CD8-positive, alpha-beta memory T cell (primary cell): ENCODE data around the gene LPP. TPM values are rescaled to one million over a fixed set of nuclear protein-coding genes. Genes with fewer than 3 reads are reported as not detected.
A peak's percentile ranks its signal among the peaks of the same experiment; 100 is the strongest.

Experiments used
- CTCF ChIA-PET: fragments of 350-600 bp; sonication (Branson Sonifier 250); formaldehyde crosslinking; loops from one replicate; lab custom pipeline; 2021; ENCODE audit warnings: antibody characterized with exemption; lab: Charles Lee
- POLR2A ChIA-PET: fragments of 350-600 bp; sonication (Branson Sonifier 250); formaldehyde crosslinking; loops from one replicate; lab custom pipeline; 2021; ENCODE audit warnings: antibody characterized with exemption; lab: Charles Lee
- DNase-seq, 5 donors: peaks; one replicate each; pipeline versions ENCODE4 v3.0.0 to v3.0.0-alpha.2; 2020 to 2022; ENCODE audit warnings: mixed read lengths in 1 of 5
- H3K27ac ChIP-seq: one replicate; pipeline ENCODE4 v1.7.0; 2013; ENCODE audit warnings: low read depth, mild to moderate bottlenecking, low read length, moderate library complexity
- H3K27me3 ChIP-seq: 2 replicates; pipeline ENCODE4 v1.7.0; 2013; ENCODE audit warnings: low read length, mild to moderate bottlenecking; ENCODE audit not compliant: insufficient read depth, poor library complexity, severe bottlenecking
- H3K36me3 ChIP-seq: 2 replicates; pipeline ENCODE4 v1.7.0; 2013; ENCODE audit warnings: mild to moderate bottlenecking, low read length, moderate library complexity; ENCODE audit not compliant: insufficient read depth
- H3K4me1 ChIP-seq: 2 replicates; pipeline ENCODE4 v1.7.0; 2013; ENCODE audit warnings: mild to moderate bottlenecking, low read length, moderate library complexity; ENCODE audit not compliant: insufficient read depth
- H3K4me3 ChIP-seq: 2 replicates; pipeline ENCODE4 v1.7.0; 2013; ENCODE audit warnings: mild to moderate bottlenecking, low read length
- H3K9me3 ChIP-seq: 2 replicates; pipeline ENCODE4 v1.7.0; 2013; ENCODE audit warnings: mild to moderate bottlenecking, low read length
- H3K27ac Mint-ChIP-seq, 8 donors: one replicate each; pipeline ENCODE4 v1.8.0; 2020 to 2021; ENCODE audit warnings: mixed read lengths in 8 of 8, mild to moderate bottlenecking in 6 of 8, inconsistent platforms in 3 of 8, moderate library complexity in 3 of 8
- H3K27me3 Mint-ChIP-seq, 2 donors: one replicate each; pipeline ENCODE4 v1.8.0; 2020 to 2021; ENCODE audit warnings: mixed read lengths in 2 of 2, mild to moderate bottlenecking in 1 of 2, moderate library complexity in 1 of 2
- H3K36me3 Mint-ChIP-seq, 3 donors: one replicate each; pipeline ENCODE4 v1.8.0; 2020 to 2021; ENCODE audit warnings: mixed read lengths in 3 of 3, inconsistent platforms in 1 of 3, mild to moderate bottlenecking in 1 of 3
- H3K4me1 Mint-ChIP-seq, 3 donors: one replicate each; pipeline ENCODE4 v1.8.0; 2020 to 2021; ENCODE audit warnings: mixed read lengths in 3 of 3, inconsistent platforms in 1 of 3, mild to moderate bottlenecking in 1 of 3
- H3K4me3 Mint-ChIP-seq, 7 donors: one replicate each; pipeline ENCODE4 v1.8.0; 2020 to 2021; ENCODE audit warnings: mixed read lengths in 7 of 7, mild to moderate bottlenecking in 6 of 7, moderate library complexity in 4 of 7, inconsistent platforms in 2 of 7
- H3K9me3 Mint-ChIP-seq, 5 donors: one replicate each; pipeline ENCODE4 v1.8.0; 2020 to 2022; ENCODE audit warnings: mixed read lengths in 5 of 5, mild to moderate bottlenecking in 3 of 5, moderate library complexity in 2 of 5, inconsistent platforms in 1 of 5
- polyA plus RNA-seq: library from polyadenylated mRNA; unstranded; fragments of 300-500 nt; fragmentation: Illumina TruSeq; gene quantifications from one replicate; pipeline ENCODE4 v1.2.3, GENCODE V29; 2021
- total RNA-seq, 2 experiments: library from RNA; stranded (reverse); gene quantifications; one replicate each; pipeline ENCODE4 v1.2.3, GENCODE V29; 2021

Gene LPP
- total and polyA plus RNA-seq, 3 experiments from 2014 or later: 13.4 to 23.5 (median 18.0) TPM

DNA sequence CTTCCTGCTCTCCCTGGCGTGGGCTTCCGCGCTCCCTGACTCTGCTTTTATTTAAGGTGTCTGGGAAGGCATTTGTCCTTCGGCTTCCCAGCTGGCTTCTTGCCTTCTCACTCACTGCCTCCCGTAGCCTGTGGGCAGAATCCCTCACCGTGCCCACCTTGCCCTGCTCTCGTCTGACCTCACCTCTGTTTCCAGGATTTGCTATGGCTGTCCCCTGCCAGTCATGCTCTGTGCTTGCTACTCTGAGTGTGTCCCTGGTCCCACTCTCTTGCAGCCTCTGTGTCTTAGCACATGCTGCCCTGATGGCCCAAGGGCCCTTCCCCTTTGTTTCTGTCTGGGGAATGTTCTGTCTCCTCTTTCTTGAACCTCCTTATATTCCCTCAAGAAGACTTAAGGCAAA, 26.2 kb downstream of the LPP start:
- H3K4me3 Mint-ChIP-seq: no peak overlapping the region
- Histone ChIP-seq H3K9me3 (no peaks in the 10 kb centered on the region), H3K27ac (no peak overlapping the region), H3K36me3 (no peaks in the 10 kb centered on the region), H3K27me3 (no peaks in the 10 kb centered on the region), H3K4me1 (peaks cover 12% of the 10 kb centered on the region), H3K4me3 (no peak overlapping the region)
- H3K36me3 Mint-ChIP-seq: peaks cover 0 to 20% (median 14%) of the 10 kb centered on the region in 3 donors
- H3K4me1 Mint-ChIP-seq: peaks cover 40 to 56% (median 46%) of the 10 kb centered on the region in 3 donors
- ChIA-PET POLR2A (no interaction called here), CTCF (no interaction called here)
- H3K27me3 Mint-ChIP-seq: no peaks in the 10 kb centered on the region
- DNase-seq: no peak
- peak overlapping the region in 4 of 8 donors; percentile 4 to 73 (median 36) for H3K27ac Mint-ChIP-seq
- H3K9me3 Mint-ChIP-seq: no peaks in the 10 kb centered on the region

GRCh38 chr3:188183452-188183851, 29.5 kb downstream of the LPP start:
- Histone ChIP-seq H3K9me3 (no peaks in the 10 kb centered on the region), H3K4me1 (peaks cover 19% of the 10 kb centered on the region), H3K27ac (no peak overlapping the region), H3K36me3 (no peaks in the 10 kb centered on the region), H3K4me3 (no peak overlapping the region), H3K27me3 (no peaks in the 10 kb centered on the region)
- ChIA-PET CTCF (no interaction called here), POLR2A (no interaction called here)
- no peak overlapping the region for H3K4me3 Mint-ChIP-seq
- H3K9me3 Mint-ChIP-seq: no peaks in the 10 kb centered on the region
- peak overlapping the region in 2 of 8 donors; percentile 3 to 67 for H3K27ac Mint-ChIP-seq
- H3K4me1 Mint-ChIP-seq: peaks cover 36 to 56% (median 44%) of the 10 kb centered on the region in 3 donors
- no peak for DNase-seq
- peaks cover 0 to 17% (median 8%) of the 10 kb centered on the region in 3 donors for H3K36me3 Mint-ChIP-seq
- no peaks in the 10 kb centered on the region for H3K27me3 Mint-ChIP-seq

- no peaks in the 10 kb centered on the region for H3K9me3 ChIP-seq
- no peaks in the 10 kb centered on the region for H3K36me3 ChIP-seq
- H3K27ac ChIP-seq: no peak overlapping the region
- Mint-ChIP-seq H3K27ac (no peak overlapping the region), H3K4me1 (peaks cover 36 to 58% (median 45%) of the 10 kb centered on the region in 3 donors), H3K9me3 (no peaks in the 10 kb centered on the region), H3K27me3 (no peaks in the 10 kb centered on the region), H3K36me3 (peaks cover 0 to 14% (median 6%) of the 10 kb centered on the region in 3 donors), H3K4me3 (no peak overlapping the region)
- ChIA-PET CTCF (no interaction called here), POLR2A (no interaction called here)
- peaks cover 13% of the 10 kb centered on the region for H3K4me1 ChIP-seq
- no peak for DNase-seq
- H3K27me3 ChIP-seq: no peaks in the 10 kb centered on the region
- H3K4me3 ChIP-seq: no peak overlapping the region
Measured at GRCh38 chr3:188184160-188184559, 30.2 kb downstream of the LPP start.

DNA sequence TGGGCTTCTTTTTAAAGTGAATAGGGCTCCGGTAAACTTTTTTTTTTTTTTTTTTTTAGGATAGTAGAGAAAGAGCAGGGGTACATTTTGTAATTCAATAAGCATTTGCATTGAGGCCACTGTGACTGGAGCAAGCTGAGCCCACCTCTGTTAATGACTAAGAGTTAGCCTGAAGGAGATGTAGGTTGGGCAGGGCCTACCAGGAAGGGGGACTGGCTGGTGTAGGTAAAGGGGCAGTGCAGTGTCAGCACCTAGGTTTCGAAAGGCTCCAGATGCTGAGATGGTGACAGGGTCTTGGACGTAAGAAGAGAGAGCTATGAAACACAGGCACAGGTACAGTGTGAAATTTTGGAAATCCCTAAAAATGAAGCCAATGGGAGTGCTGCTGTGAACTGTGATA, 30.7 kb downstream of the LPP start:
- Histone ChIP-seq H3K27me3 (no peaks in the 10 kb centered on the region), H3K9me3 (no peaks in the 10 kb centered on the region), H3K4me1 (peaks cover 13% of the 10 kb centered on the region), H3K4me3 (no peak overlapping the region), H3K36me3 (no peaks in the 10 kb centered on the region), H3K27ac (no peak overlapping the region)
- ChIA-PET CTCF (no interaction called here), POLR2A (no interaction called here)
- Mint-ChIP-seq H3K27me3 (no peaks in the 10 kb centered on the region), H3K36me3 (peaks cover 0 to 12% (median 7%) of the 10 kb centered on the region in 3 donors), H3K4me3 (peak overlapping the region in 1 of 7 donors; percentile 67), H3K27ac (peak overlapping the region in 3 of 8 donors; percentile 37 to 87 (median 84)), H3K9me3 (no peaks in the 10 kb centered on the region), H3K4me1 (peaks cover 38 to 57% (median 45%) of the 10 kb centered on the region in 3 donors)
- no peak for DNase-seq

- no peak overlapping the region for H3K4me3 ChIP-seq
- H3K27ac ChIP-seq: no peak overlapping the region
- Mint-ChIP-seq H3K4me3 (no peak overlapping the region), H3K27ac (peak overlapping the region in 4 of 8 donors; percentile 5 to 40 (median 28)), H3K27me3 (no peaks in the 10 kb centered on the region), H3K4me1 (peaks cover 43 to 58% (median 47%) of the 10 kb centered on the region in 3 donors), H3K9me3 (no peaks in the 10 kb centered on the region), H3K36me3 (peaks cover 0 to 9% (median 8%) of the 10 kb centered on the region in 3 donors)
- H3K9me3 ChIP-seq: no peaks in the 10 kb centered on the region
- ChIA-PET CTCF (no interaction called here), POLR2A (no interaction called here)
- no peaks in the 10 kb centered on the region for H3K36me3 ChIP-seq
- H3K27me3 ChIP-seq: no peaks in the 10 kb centered on the region
- peaks cover 13% of the 10 kb centered on the region for H3K4me1 ChIP-seq
- no peak for DNase-seq
Measured at GRCh38 chr3:188185717-188186251, 31.8 kb downstream of the LPP start.

DNA sequence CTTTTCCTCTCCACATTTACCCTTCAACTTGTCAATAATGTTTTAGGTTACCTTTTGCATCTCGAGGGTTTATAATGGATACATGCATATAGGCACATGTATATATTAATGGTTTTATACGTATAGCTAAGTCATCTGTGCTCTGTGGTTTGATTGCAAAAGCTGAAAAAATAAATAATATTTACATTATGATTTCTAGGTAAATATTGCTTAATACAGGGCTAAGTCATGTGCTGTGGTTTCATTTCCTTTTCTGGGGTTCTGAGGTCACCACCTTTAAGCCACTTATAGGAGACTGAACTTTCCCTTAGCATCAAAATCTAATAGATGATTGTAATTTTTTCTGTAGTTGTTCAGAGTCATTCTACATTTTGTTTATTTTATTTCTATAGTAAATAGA, 33.1 kb downstream of the LPP start:
- H3K9me3 ChIP-seq: no peaks in the 10 kb centered on the region
- Mint-ChIP-seq H3K27ac (peak overlapping the region in 1 of 8 donors; percentile 37), H3K4me1 (peaks cover 46 to 58% (median 47%) of the 10 kb centered on the region in 3 donors), H3K36me3 (peaks cover 0 to 14% (median 13%) of the 10 kb centered on the region in 3 donors), H3K9me3 (no peaks in the 10 kb centered on the region), H3K4me3 (no peak overlapping the region), H3K27me3 (no peaks in the 10 kb centered on the region)
- no peaks in the 10 kb centered on the region for H3K36me3 ChIP-seq
- no peaks in the 10 kb centered on the region for H3K27me3 ChIP-seq
- no peak overlapping the region for H3K4me3 ChIP-seq
- no peak overlapping the region for H3K27ac ChIP-seq
- ChIA-PET POLR2A (interaction anchor here (0.7 kb wide), 1 partner anchor 448 kb away, joined by 4 read pairs; no protein-coding TSS in a partner anchor), CTCF (interaction anchor here (1.0 kb wide), 1 partner anchor 446 kb away, joined by 3 read pairs; no protein-coding TSS in a partner anchor)
- DNase-seq: no peak
- H3K4me1 ChIP-seq: peaks cover 13% of the 10 kb centered on the region

GRCh38 chr3:188188911-188189310, 35.0 kb downstream of the LPP start:
- Mint-ChIP-seq H3K27me3 (no peaks in the 10 kb centered on the region), H3K9me3 (no peaks in the 10 kb centered on the region), H3K4me1 (peaks cover 45 to 63% (median 53%) of the 10 kb centered on the region in 3 donors), H3K36me3 (peaks cover 0 to 24% (median 21%) of the 10 kb centered on the region in 3 donors), H3K4me3 (peak overlapping the region in 2 of 7 donors; percentile 54 to 74), H3K27ac (peak overlapping the region in 5 of 8 donors; percentile 11 to 95 (median 67))
- no peaks in the 10 kb centered on the region for H3K9me3 ChIP-seq
- no peak overlapping the region for H3K4me3 ChIP-seq
- POLR2A ChIA-PET: no interaction called here
- H3K4me1 ChIP-seq: peaks cover 13% of the 10 kb centered on the region
- no peak overlapping the region for H3K27ac ChIP-seq
- no peaks in the 10 kb centered on the region for H3K36me3 ChIP-seq
- no peaks in the 10 kb centered on the region for H3K27me3 ChIP-seq
- no peak for DNase-seq
- CTCF ChIA-PET: no interaction called here

DNA sequence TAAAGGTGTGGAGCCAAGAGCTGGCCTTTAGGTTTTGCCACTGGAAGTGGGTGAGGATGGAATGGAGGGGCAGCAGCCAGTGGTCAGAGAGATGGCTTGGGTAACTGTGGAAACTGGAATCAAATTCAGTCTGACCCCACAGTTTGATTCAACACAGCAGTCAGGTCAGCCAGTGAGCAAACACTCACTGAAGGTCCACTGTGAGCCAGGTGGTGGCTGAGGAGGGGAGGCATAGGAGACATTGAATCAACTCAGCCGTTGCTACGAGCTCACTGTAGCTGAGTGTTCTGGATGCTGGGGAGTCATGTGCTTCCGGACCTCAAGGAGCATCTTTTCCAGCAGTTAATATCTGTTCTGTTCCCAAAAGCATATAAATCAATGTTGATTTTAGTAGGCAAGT, 37.5 kb downstream of the LPP start:
- Histone ChIP-seq H3K9me3 (no peaks in the 10 kb centered on the region), H3K27me3 (no peaks in the 10 kb centered on the region), H3K27ac (no peak overlapping the region), H3K36me3 (no peaks in the 10 kb centered on the region), H3K4me1 (peaks cover 8% of the 10 kb centered on the region), H3K4me3 (no peak overlapping the region)
- Mint-ChIP-seq H3K36me3 (peaks cover 2 to 28% (median 25%) of the 10 kb centered on the region in 3 donors), H3K9me3 (no peaks in the 10 kb centered on the region), H3K4me3 (no peak overlapping the region), H3K27me3 (no peaks in the 10 kb centered on the region), H3K4me1 (peaks cover 37 to 56% (median 56%) of the 10 kb centered on the region in 3 donors), H3K27ac (peak overlapping the region in 1 of 8 donors; percentile 52)
- DNase-seq: no peak
- CTCF ChIA-PET: no interaction called here
- POLR2A ChIA-PET: no interaction called here
